ENCODE data around the gene CDH4.

GRCh38 chr20:61360940-61361339 is 108.9 kb downstream of the CDH4 start:
- TF ChIP-seq EZH2 (IDR thresholded peaks at IDR 0.05; ENCODE audit: borderline replicate concordance, insufficient read depth, low read depth, low read length, poor library complexity, severe bottlenecking) (no peak), CTCF (IDR thresholded peaks at IDR 0.05) (no peak)

Measured in B cell (primary cell).